ENCODE data around the gene WNK2.

WNK2 gene

GRCh38 chr9:93300175-93300572 is 116.2 kb downstream of the WNK2 start:
- no peak for DNase-seq

- no peak for DNase-seq
These were observed 116.7 kb downstream of the WNK2 start for GRCh38 chr9:93300585-93301081.

- DNase-seq = no peak
These were observed 117.4 kb downstream of the WNK2 start for GRCh38 chr9:93301291-93301811.

- no peak for DNase-seq
These were observed 118.1 kb downstream of the WNK2 start for GRCh38 chr9:93301911-93302541.

- DNase-seq = peak; percentile 85
These were observed 118.8 kb downstream of the WNK2 start for GRCh38 chr9:93302586-93303257.

- no peak for DNase-seq
These were observed 119.4 kb downstream of the WNK2 start for GRCh38 chr9:93303258-93303771.

GRCh38 chr9:93303806-93304573 is 120.1 kb downstream of the WNK2 start:
- no peak for DNase-seq

- peak; percentile 64 for DNase-seq
These were observed 120.9 kb downstream of the WNK2 start for GRCh38 chr9:93304574-93305496.

GRCh38 chr9:93305497-93306020 is 121.6 kb downstream of the WNK2 start:
- DNase-seq = no peak

- no peak for DNase-seq
These were observed 122.1 kb downstream of the WNK2 start for GRCh38 chr9:93306081-93306480.

- no peak for DNase-seq
These were observed 122.7 kb downstream of the WNK2 start for GRCh38 chr9:93306579-93307091.

- DNase-seq = no peak
These were observed 123.7 kb downstream of the WNK2 start for GRCh38 chr9:93307468-93308157.

- no peak for DNase-seq
These were observed 124.2 kb downstream of the WNK2 start for GRCh38 chr9:93308158-93308602.

GRCh38 chr9:93308676-93309075 is 124.7 kb downstream of the WNK2 start:
- no peak for DNase-seq

- no peak for DNase-seq
These were observed 126.0 kb downstream of the WNK2 start for GRCh38 chr9:93309889-93310425.

- no peak for DNase-seq
These were observed 131.2 kb downstream of the WNK2 start for GRCh38 chr9:93315118-93315517.

- no peak for DNase-seq
These were observed 132.0 kb downstream of the WNK2 start for GRCh38 chr9:93315960-93316359.

- DNase-seq = no peak
These were observed 133.0 kb downstream of the WNK2 start for GRCh38 chr9:93316726-93317494.

- DNase-seq = no peak
These were observed 133.7 kb downstream of the WNK2 start for GRCh38 chr9:93317495-93318094.

All from DMS53 (cell line).